Spleen (tissue), 11 donors: ENCODE results near the gene KIF16B. TPM values are rescaled to one million over a fixed set of nuclear protein-coding genes. Genes with fewer than 3 reads are reported as not detected.

Experiments used
- DNase-seq: peaks from one replicate; pipeline ENCODE4 v3.0.0-alpha.2; 2020
- H3K27ac ChIP-seq, 8 donors: fragments of 200-600 bp; sonication (generic) in 7 of 8; 1 replicate in 4 of 8; 2 replicates in 4 of 8; pipeline versions ENCODE4 v1.5.0 to v1.8.0; 2016 to 2021; ENCODE audit warnings: inconsistent platforms in 4 of 8, mild to moderate bottlenecking in 4 of 8, moderate library complexity in 1 of 8
- H3K27me3 ChIP-seq, 7 donors: fragments of 200-600 bp; sonication (generic) in 6 of 7; replicated peaks in 1 of 7; 1 replicate in 4 of 7; 2 replicates in 3 of 7; pipeline versions ENCODE4 v1.5.0 to v1.8.0; 2016 to 2021; ENCODE audit warnings: inconsistent platforms in 3 of 7, mild to moderate bottlenecking in 1 of 7
- H3K36me3 ChIP-seq, 6 donors: fragments of 200-600 bp; sonication (generic) in 5 of 6; 1 replicate in 4 of 6; 2 replicates in 2 of 6; pipeline versions ENCODE4 v1.5.0 to v1.8.0; 2016 to 2021; ENCODE audit warnings: inconsistent platforms in 2 of 6
- H3K4me1 ChIP-seq, 6 donors: fragments of 200-600 bp; sonication (generic) in 5 of 6; 1 replicate in 3 of 6; 2 replicates in 3 of 6; pipeline versions ENCODE4 v1.5.0 to v1.8.0; 2016 to 2021; ENCODE audit warnings: inconsistent platforms in 3 of 6
- H3K4me3 ChIP-seq, 8 donors: fragments of 200-600 bp; sonication (generic) in 7 of 8; 1 replicate in 4 of 8; 2 replicates in 4 of 8; pipeline versions ENCODE4 v1.5.0 to v1.8.0; 2016 to 2021; ENCODE audit warnings: inconsistent platforms in 4 of 8, mild to moderate bottlenecking in 4 of 8, moderate library complexity in 2 of 8
- H3K9me3 ChIP-seq, 8 donors: fragments of 200-600 bp; sonication (generic) in 7 of 8; 1 replicate in 4 of 8; 2 replicates in 4 of 8; pipeline versions ENCODE4 v1.5.0 to v1.8.0; 2016 to 2021; ENCODE audit warnings: inconsistent platforms in 4 of 8
- POLR2A ChIP-seq, 3 donors: fragments of 450-650 bp; IDR thresholded peaks; one replicate each; pipeline ENCODE4 v1.5.1; 2017; ENCODE audit warnings: antibody characterized with exemption in 3 of 3, mild to moderate bottlenecking in 1 of 3
- POLR2AphosphoS5 ChIP-seq, 3 donors: sonication (generic); formaldehyde crosslinking; IDR thresholded peaks; one replicate each; pipeline ENCODE4 v1.5.1; 2017; ENCODE audit warnings: antibody characterized with exemption in 3 of 3
- WGBS, 5 donors: extraction: QIAGEN DNeasy Blood & Tissue Kit in 3 of 5; methylation state at CpG; one replicate each; pipeline versions ENCODE4 v1.1.5 to v1.1.7; 2013 to 2018; 5-methylcytosine and 5-hydroxymethylcytosine counted together
- intact Hi-C: fragments of 100-400 bp; cut with DNase I; formaldehyde crosslinking; loops from one replicate; pipeline ENCODE4 v1.15.0; 2023; ENCODE audit warnings: low total_unique reads
- polyA plus RNA-seq, 3 donors: library from polyadenylated mRNA; stranded (reverse); fragments of 200-250 nt; gene quantifications; one replicate each; pipeline ENCODE4 v1.2.1, GENCODE V29; 2013
- total RNA-seq, 7 donors: library from RNA; depleted of rRNA in 3 of 7; stranded (reverse); fragments of >200 nt in 3 of 7; fragmentation: NEBNext Ultra II Directional in 4 of 7; extraction: Animal tissue kit (Norgen Biotek cat#: 25700) in 4 of 7; gene quantifications; one replicate each; pipeline versions ENCODE4 v1.1.0 to v1.2.1, GENCODE V29; 2016 to 2021
- TF ChIP-seq, protein P1 (sequence below), 11 experiments: fragments of 200-600 bp in 7 of 11; fragments of 450-650 bp in 4 of 11; sonication (generic) in 4 of 11; IDR thresholded peaks in 8 of 11; conservative IDR thresholded peaks in 3 of 11; 1 replicate in 7 of 11; 2 replicates in 4 of 11; pipeline versions ENCODE4 v1.4.0 to v1.8.0; 2016 to 2021; ENCODE audit warnings: antibody characterized with exemption in 11 of 11, inconsistent platforms in 4 of 11, mild to moderate bottlenecking in 1 of 11
- donor health status: healthy with polysubstance abuse.
- donor health status: DM: no; HTN: no; CAD: no; lungs with moderate emphysema.
- donor health status: DM: no; HTN: no; CAD: no.
- donor health status: Bipolar disorder and iron deficiency.
- donor health status: healthy.
- donor health status: DM: no; HTN: no; CAD: no.
- donor health status: DM: yes; HTN: yes; CAD: no.

The KIF16B gene
- total and polyA plus RNA-seq, 10 donors = 3.0 to 30.1 (median 21.2) TPM

DNA sequence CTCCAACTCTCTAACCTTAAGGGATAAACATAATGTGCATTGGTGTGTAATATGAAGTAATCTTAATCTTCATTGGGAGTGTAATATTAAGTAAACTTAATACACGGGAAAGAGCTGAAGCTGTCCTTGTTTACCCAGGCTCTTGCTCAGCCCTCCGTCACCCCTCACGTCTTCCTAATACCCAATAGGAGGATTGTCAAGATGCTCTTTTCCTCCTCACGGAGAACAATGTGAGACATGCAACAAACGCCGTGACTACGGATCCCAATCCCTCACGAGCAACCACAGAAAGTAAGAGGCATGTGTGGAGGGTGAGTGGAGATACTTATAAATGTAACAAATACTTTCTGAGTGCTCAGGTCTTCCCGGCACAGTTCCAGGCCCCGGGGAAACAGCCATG lies 11.0 kb downstream of the KIF16B start:
- TF ChIP-seq POLR2AphosphoS5 (IDR thresholded peaks at IDR 0.05) (no peak), POLR2A (IDR thresholded peaks at IDR 0.05) (no peak)
- TF ChIP-seq, protein P1, sequence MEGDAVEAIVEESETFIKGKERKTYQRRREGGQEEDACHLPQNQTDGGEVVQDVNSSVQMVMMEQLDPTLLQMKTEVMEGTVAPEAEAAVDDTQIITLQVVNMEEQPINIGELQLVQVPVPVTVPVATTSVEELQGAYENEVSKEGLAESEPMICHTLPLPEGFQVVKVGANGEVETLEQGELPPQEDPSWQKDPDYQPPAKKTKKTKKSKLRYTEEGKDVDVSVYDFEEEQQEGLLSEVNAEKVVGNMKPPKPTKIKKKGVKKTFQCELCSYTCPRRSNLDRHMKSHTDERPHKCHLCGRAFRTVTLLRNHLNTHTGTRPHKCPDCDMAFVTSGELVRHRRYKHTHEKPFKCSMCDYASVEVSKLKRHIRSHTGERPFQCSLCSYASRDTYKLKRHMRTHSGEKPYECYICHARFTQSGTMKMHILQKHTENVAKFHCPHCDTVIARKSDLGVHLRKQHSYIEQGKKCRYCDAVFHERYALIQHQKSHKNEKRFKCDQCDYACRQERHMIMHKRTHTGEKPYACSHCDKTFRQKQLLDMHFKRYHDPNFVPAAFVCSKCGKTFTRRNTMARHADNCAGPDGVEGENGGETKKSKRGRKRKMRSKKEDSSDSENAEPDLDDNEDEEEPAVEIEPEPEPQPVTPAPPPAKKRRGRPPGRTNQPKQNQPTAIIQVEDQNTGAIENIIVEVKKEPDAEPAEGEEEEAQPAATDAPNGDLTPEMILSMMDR (IDR thresholded peaks at IDR 0.05 in 8 of 11, conservative IDR thresholded peaks at IDR 0.05 in 3 of 11) = no peak
- H3K4me1 ChIP-seq = peaks cover 0 to 16% (median 2%) of the 10 kb centered on the region in 6 donors
- H3K27ac ChIP-seq = no peak overlapping the region
- H3K4me3 ChIP-seq = no peak overlapping the region
- H3K9me3 ChIP-seq = no peaks in the 10 kb centered on the region
- intact Hi-C loops = no loop called here
- no peak for DNase-seq
- 86 to 90% (median 90%) methylated on average over 10 of the region's 10 CpGs for WGBS, 5 donors
- no peaks in the 10 kb centered on the region for H3K36me3 ChIP-seq
- H3K27me3 ChIP-seq = no peaks in the 10 kb centered on the region

DNA sequence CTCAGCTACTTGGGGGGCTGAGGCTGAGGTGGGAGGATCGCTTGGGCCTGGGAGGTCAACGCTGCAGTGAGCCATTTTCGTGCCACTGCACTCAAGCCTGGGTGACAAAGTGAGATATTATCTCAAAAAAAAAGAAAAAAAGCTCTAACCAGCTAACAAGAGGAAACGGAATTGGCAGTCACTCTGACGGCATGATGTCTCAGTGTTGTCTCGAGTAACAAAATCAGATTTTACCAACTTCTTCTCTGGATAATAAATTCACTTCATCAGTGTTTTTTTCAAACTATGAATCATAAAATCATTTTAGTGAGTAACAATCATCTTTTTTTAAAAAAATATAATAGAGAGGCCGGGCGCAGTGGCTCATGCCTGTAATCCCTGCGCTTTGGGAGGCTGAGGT lies 12.6 kb downstream of the KIF16B start:
- no peak overlapping the region for H3K4me3 ChIP-seq
- TF ChIP-seq POLR2A (IDR thresholded peaks at IDR 0.05) (no peak), POLR2AphosphoS5 (IDR thresholded peaks at IDR 0.05) (no peak)
- TF ChIP-seq, protein P1 (IDR thresholded peaks at IDR 0.05 in 8 of 11, conservative IDR thresholded peaks at IDR 0.05 in 3 of 11) = no peak
- 64 to 89% (median 78%) methylated on average over 9 of the region's 9 CpGs for WGBS, 5 donors
- H3K36me3 ChIP-seq = no peaks in the 10 kb centered on the region
- no peaks in the 10 kb centered on the region for H3K9me3 ChIP-seq
- intact Hi-C loops = no loop called here
- H3K27ac ChIP-seq = no peak overlapping the region
- H3K4me1 ChIP-seq = peaks cover 0 to 22% (median 2%) of the 10 kb centered on the region in 6 donors
- no peak for DNase-seq
- H3K27me3 ChIP-seq = no peaks in the 10 kb centered on the region

DNA sequence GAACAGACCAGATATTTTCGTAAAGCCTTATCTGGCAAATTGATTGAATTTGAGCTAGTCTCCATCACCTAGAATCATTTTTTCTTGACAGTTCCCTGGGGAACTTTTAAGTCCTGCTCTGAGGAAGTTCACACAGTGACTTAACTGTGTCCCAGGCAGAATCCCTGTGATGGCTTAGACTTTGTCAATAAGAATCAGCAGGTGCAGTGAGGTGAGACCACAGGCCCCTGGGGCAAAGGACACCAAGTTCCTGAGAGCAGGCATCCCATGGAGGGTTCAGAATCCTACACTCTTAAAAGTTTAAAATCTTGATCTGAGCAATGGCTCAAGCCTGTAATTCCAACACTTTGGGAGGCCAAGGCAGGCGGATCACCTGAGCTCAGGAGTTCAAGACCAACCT lies 13.0 kb downstream of the KIF16B start:
- Histone ChIP-seq H3K27ac (no peak overlapping the region), H3K4me1 (peaks cover 0 to 24% (median 2%) of the 10 kb centered on the region in 6 donors), H3K4me3 (no peak overlapping the region), H3K27me3 (no peaks in the 10 kb centered on the region), H3K9me3 (no peaks in the 10 kb centered on the region), H3K36me3 (no peaks in the 10 kb centered on the region)
- no peak for DNase-seq
- no peak for TF ChIP-seq POLR2AphosphoS5 (IDR thresholded peaks at IDR 0.05)
- TF ChIP-seq, protein P1 (IDR thresholded peaks at IDR 0.05 in 8 of 11, conservative IDR thresholded peaks at IDR 0.05 in 3 of 11) = no peak
- TF ChIP-seq POLR2A (IDR thresholded peaks at IDR 0.05) = no peak
- 91 to 100% (median 96%) methylated on average over 2 of the region's 2 CpGs for WGBS, 5 donors
- intact Hi-C loops = no loop called here

DNA sequence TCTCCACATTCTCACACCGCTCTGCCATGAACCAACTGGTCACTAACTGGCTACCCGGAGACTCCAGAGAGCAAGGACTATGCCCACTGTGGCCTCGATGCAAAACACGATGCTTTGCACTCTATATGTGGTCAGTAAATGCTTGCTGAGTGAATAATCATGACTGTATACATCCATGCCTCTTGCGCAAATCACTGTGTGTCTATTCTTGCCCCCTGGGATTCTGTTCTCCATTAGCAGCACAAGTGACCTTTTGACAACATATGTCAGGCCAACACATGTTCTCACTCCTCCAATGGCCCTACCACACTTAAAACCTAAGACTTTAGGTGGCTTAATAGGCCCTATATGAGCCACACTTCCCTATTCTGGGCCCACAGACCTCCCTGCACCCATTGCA lies 16.9 kb downstream of the KIF16B start:
- intact Hi-C loops = no loop called here
- 94 to 97% (median 96%) methylated on average over 5 of the region's 5 CpGs for WGBS, 5 donors

More for the DNA sequence above, 16.9 kb downstream of the KIF16B start:
- TF ChIP-seq, protein P1 (IDR thresholded peaks at IDR 0.05 in 8 of 11, conservative IDR thresholded peaks at IDR 0.05 in 3 of 11) = no peak
- no peak overlapping the region for H3K27ac ChIP-seq
- no peaks in the 10 kb centered on the region for H3K9me3 ChIP-seq
- H3K4me3 ChIP-seq = no peak overlapping the region
- peaks cover 0 to 14% (median 5%) of the 10 kb centered on the region in 6 donors for H3K4me1 ChIP-seq
- no peak for DNase-seq
- no peaks in the 10 kb centered on the region for H3K27me3 ChIP-seq
- no peaks in the 10 kb centered on the region for H3K36me3 ChIP-seq
